ENCODE measurements around the gene SLC6A8.

- TF ChIP-seq CTCF (IDR thresholded peaks at IDR 0.05; ENCODE audit: insufficient read depth, low read depth, low read length), result no peak
- no peak for TF ChIP-seq EZH2 (IDR thresholded peaks at IDR 0.05; ENCODE audit: insufficient read depth, low read length)
These were observed 19.1 kb upstream of the SLC6A8 start for GRCh38 chrX:153668423-153669173.
